ENCODE measurements around the gene GTPBP6.

DNA sequence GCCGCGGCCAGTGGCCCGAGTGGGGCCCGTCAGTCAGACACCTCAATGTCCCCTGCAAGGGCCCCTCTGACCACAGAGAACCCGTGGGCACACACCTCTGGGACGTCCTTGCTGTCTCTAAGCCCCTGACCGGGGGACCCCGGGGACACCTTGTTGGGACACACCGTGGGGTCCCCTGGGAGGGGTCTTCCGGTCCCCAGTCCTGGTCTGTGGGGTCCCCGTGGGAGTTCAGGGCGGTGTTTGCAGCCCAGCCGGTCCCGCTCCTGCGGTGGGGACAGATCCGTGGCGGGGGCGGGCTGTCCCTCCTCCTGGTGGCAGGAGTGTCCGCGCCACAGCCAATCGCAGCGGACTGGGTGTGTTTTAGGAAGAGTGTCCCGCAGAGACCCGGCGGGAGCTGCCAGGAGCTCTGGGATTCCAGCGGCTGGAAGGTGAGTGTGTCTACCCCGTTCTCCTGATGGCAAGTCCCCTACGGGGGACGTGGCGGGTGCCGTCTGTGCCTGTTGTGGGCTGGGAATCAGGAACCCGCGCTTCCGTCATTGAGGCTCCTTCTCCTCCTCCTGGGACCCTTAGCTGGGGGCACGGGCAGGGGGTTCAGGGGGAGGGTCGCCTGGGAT lies 42.5 kb downstream of the GTPBP6 start:
- TF ChIP-seq, protein P1, sequence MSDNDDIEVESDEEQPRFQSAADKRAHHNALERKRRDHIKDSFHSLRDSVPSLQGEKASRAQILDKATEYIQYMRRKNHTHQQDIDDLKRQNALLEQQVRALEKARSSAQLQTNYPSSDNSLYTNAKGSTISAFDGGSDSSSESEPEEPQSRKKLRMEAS (IDR thresholded peaks at IDR 0.05): no peak
- TF ChIP-seq CREB1 (IDR thresholded peaks at IDR 0.05; ENCODE audit: low read depth) (no peak), CEBPB (IDR thresholded peaks at IDR 0.05) (no peak), EGR1 (IDR thresholded peaks at IDR 0.05) (peak; percentile 62), EP300 (IDR thresholded peaks at IDR 0.05; ENCODE audit: borderline replicate concordance) (no peak), RAD21 (IDR thresholded peaks at IDR 0.05; ENCODE audit: low read depth) (no peak), TAF1 (IDR thresholded peaks at IDR 0.05; ENCODE audit: low read depth) (0 out of 2 replicates have a peak, but pooled peaks have one; percentile 39), YY1 (IDR thresholded peaks at IDR 0.05; ENCODE audit: low read depth) (no peak), FOXM1 (IDR thresholded peaks at IDR 0.05; ENCODE audit: borderline replicate concordance, low read depth) (no peak)
